HL-60/S4 (cell line): ENCODE data around the gene HTT.
"Not testable (repeated sequence)": the region's sequence is repeated elsewhere in the genome, so short reads cannot be mapped to it uniquely, and the experiment has no call there.

ENCODE experiments used
- in situ Hi-C: fragments of 300-500 bp; cut with MboI; formaldehyde crosslinking; loops from 2 replicates; pipeline ENCODE4 v1.14.3; 2022; ENCODE audit warnings: low sequenced_read_pairs

Gene HTT

DNA sequence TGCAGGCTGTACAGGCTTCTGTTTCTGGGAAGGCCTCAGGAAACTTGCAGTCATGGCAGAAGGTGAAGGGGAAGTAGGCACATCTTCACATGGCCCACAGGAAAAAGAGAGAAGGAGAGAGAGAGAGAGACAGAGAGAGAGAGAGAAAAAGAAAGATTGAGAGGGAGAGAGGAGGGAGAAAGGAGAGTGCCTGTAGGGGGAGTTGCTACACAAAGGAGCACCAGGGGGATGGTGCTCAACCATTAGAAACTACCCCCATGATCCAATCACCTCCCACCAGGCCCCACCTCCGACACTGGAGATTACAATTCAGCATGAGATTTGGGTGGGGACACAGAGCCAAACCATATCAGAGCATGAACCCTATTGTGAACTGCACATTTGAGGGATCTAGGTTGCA lies 76.8 kb downstream of the HTT start:
- in situ Hi-C loops: not testable (repeated sequence)

DNA sequence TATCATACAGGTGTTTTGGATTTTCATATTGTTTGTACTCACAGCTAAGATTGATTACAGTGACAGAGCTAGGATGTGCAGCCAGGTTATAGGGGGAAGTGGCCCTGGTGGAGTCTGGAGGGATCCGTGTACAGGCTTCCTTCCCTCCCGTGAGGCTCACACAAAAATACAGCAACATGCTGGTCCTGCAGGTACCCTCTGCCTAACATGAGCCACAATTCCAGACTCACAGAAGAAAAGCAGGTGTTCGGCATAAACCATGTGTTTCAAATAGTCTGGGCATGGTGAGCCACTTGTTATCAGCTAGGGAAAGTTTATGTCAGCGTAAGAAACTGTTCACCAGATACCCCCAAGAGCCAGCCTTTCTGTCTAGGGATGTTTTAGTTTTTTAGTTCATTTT lies 82.9 kb downstream of the HTT start:
- in situ Hi-C loops: no loop called here

DNA sequence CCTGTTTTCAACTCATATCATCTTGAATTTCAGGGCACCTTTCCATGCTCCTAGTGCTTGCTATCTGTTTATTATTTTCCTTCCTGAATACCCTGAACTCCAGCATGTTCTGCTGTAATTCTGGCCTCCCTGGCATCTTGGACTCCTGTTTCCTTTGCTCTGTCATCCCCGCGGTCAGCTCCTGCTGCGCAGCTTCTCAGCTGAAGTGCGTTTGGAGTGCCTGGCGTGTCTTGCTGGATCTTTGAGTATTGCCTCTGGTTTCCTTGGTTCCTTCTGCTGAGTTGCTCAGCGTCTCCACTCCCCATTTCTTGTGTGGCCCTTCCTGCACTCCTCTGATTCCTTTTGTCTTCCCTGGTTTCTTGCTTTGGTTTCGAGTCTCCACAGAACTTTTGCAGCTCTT lies 84.4 kb downstream of the HTT start:
- in situ Hi-C loops: no loop called here

DNA sequence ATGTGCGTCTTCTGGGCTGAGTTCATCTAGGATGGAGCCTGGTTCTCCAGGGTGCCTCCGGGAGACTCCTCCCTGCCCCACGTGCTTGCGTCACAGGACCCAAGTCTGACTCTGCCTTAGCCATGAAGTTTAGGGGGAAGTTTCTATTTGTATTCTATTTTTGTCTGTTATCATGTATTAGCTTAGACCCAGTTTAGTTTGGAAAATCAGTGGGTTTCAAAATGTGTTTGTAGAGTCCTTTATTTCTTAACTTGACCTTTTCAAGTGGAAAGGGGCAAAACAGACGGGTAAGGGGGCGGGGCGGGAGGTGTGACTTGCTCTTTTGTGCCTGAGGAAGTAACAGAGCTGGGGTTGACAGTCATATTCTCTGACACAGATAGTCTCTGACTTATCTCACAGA lies 86.0 kb downstream of the HTT start:
- in situ Hi-C loops: no loop called here

DNA sequence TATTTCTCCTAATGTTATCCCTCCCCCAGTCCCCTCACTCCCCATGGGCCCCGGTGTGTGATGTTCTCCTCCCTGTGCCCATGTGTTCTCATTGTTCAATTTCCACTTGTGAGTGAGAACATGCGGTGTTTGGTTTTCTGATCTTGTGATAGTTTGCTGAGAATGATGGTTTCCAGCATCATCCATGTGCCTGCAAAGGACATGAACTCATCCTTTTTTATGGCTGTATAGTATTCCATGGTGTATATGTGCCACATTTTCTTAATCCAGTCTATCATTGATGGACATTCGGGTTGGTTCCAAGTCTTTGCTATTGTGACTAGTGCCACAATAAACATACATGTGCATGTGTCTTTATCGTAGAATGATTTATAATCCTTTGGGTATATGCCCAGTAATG lies 86.6 kb downstream of the HTT start:
- in situ Hi-C loops: not testable (repeated sequence)

DNA sequence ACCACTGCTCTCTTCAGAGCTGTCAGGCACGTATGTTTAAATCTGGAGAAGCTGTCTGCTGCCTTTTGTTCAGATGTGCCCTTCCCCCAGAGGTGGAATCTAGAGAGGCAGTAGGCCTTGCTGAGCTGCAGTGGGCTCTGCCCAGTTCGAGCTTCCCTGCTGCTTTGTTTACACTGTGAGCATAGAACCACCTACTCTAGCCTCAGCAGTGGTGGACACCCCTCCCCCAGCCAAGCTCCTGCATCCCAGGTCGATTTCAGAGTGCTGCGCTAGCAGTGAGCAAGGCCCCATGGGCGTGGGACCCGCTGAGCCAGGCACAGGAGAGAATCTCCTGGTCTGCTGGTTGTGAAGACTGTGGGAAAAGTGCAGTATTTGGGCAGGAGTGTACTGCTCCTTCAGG lies 92.0 kb downstream of the HTT start:
- in situ Hi-C loops: not testable (repeated sequence)

DNA sequence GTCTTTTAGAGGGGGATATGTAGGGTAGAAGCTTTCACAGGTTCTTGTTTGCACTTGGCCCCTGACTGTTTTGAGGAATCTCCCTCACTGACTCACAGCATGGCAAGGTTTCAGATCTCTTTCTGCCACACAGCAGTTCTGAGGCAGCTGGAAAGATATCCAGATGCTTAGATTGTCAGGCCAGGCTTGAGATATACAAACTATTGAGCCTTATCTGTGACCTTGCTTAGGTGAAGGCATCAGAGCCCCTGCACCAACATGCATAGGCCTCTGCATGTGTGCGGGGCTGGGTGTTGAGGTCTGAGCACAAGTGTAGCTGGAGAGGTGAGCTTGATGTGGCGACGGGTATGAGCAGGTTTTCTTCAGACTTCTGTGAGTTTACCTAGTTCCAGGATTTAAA lies 93.5 kb downstream of the HTT start:
- in situ Hi-C loops: no loop called here

DNA sequence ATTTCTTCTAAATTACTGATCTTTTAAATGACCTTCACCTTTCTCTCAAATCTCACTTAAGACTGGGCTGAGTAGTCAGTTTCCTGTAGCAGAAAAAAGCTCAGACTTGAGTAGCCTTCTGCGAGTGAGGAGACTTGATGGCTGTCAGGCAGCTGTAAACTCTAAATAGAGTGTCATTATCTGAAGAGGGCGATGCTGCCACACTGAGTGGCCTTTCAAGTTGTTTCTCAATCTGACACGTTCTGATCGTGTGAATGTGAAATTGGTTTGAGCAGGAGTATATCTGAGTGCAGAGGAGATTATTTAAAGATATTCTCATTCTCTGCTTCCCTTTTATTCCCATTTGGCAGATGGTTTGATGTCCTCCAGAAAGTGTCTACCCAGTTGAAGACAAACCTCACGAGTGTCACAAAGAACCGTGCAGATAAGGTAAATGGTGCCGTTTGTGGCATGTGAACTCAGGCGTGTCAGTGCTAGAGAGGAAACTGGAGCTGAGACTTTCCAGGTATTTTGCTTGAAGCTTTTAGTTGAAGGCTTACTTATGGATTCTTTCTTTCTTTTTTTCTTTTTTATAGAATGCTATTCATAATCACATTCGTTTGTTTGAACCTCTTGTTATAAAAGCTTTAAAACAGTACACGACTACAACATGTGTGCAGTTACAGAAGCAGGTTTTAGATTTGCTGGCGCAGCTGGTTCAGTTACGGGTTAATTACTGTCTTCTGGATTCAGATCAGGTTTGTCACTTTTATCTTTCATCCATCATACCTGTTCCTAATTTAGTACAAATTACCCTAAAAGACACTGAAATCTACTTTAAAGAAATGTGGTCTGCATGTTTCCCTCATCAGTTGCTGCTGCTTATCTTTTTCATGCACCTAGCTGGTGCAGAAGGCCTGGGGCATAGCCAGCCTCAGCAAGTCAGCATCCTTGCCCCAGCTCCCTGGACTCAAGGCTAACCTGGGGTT lies 100.2 kb downstream of the HTT start:
- in situ Hi-C loops: no loop called here

DNA sequence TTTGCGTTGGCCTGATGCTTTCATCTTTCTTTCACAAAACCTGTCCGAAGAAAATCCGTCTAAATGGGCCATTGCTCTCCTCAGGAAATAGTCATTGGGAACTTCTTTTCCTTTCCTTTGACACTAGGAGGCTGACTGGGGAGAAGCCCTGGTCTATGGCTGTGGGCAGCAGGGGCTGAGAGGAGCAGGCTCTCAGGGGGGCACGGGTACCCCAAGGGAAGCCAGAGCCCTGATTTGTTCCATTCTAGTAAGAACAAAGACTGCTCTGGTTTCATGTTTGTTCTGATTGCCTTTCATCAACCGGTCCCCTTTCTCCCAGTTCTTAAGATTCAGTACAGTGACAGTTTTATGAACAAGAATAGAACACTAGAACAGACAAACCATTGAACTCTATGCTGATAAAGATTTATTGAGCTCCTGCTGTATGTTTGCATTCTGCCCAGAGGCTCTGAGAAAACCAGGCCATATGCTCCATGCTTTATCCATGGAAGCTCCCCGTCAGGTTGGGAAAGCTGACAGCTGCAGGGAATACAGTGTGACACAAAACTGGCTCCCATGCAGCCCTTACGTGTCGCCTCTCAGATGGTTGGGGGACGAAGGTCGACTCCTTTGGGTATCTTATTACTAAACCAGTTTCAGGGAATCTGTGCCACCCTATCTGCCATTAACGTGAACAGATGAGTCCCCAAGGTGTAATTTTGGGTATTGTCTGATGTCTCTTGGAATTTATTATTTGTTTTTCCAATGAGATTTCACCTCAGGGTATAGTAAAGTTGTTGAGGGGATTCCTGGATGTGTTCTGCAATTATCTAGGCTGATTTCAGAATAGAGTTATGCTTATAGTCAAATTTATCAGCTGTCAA lies 102.1 kb downstream of the HTT start:
- in situ Hi-C loops: no loop called here

DNA sequence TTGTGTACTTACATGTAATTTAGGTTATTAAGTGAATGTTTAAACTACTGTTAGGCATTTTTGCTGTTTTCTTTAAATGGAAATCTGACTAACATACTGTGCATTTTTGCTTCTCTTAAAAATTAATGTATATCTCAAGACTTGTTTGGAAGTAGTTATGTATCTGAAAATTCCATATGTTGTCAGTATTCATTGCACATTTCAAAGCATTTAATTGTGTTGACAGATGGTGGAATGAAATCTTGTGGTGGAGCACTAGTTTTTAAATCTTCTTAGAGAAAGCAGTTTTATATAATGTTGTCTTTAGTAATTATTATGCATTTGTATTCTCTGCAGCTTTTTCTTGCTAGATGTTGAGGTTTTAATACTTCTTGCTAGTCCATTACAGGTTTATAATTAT lies 102.9 kb downstream of the HTT start:
- in situ Hi-C loops: no loop called here

DNA sequence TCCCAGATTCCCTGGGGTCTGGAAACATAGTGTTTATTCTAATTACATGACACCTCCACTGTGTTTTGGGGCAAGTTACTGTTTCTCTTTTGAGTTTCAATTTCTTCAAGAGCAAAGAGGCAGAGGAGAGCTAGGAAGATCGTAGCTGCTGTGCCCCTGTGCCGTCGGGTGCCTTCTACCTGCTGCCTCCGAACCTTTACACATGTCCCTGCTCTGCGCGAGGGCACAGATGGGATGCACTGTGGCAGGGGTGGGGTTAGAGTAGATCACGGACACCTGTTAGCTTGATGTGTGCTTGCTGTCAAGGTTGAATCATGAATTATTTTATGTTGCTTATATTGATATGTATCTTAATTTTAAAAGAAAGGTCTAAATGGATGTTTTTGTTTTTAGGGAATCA lies 103.4 kb downstream of the HTT start:
- in situ Hi-C loops: no loop called here

DNA sequence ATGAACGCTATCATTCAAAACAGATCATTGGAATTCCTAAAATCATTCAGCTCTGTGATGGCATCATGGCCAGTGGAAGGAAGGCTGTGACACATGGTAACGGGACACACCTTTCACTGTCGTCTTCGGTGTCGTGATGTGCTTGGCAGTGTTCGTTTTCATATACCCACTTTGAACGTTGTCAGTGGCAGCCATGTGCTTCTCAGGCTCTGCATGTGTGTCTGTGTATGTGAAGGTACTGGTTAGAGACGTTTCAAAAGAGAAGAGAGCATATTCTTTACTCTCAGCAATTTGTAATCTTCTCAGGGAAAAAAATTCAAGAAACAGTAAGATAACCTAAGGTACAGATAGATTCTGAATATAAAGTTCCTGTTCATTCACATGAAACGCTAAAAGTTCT lies 103.9 kb downstream of the HTT start:
- in situ Hi-C loops: no loop called here

DNA sequence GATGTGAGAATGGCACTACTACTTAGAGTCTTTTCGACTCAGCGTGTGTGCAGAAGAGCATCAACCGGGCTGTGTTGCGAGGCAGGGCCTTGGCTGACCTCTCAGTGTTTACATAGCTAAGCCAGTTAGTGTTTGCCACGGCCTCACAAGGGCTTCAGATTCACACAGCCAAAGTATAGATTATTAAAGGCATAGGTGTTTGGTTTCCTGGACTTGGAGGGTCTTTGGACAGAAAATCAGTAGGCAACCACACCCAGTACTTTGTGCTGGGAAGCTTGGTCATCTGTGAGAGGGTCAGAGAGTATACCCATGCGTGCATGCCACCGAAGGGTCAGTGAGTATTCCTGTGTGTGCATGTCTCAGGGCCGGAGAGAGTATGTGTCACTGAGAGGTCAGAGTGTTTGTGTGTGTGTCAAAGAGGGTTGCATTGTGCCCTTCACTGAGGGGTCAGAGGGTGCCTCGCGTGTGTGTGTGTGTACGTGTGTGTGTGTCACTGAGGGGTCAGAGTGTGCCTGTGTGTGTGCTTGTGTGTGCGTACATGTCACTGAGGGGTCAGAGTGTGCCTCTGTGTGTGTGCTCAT lies 104.7 kb downstream of the HTT start:
- in situ Hi-C loops: no loop called here

DNA sequence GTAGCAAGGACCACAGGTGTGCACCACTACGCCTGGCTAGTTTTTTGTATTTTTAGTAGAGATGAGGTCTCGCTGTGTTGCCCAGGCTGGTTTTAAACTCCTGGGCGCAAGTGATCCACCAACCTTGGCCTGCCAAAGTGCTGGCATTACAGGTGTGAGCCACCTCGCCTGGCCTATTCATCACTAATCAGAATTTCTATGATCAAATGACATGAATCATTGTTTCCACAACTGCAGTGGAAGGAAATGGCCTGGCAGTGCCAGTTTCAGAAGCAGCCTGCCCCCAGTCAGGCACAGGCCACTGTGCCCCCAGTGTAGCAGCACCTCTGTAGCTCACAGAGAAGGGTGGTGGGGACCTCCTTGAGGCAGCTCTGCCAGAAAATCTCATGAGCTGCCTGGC lies 108.5 kb downstream of the HTT start:
- in situ Hi-C loops: no loop called here

DNA sequence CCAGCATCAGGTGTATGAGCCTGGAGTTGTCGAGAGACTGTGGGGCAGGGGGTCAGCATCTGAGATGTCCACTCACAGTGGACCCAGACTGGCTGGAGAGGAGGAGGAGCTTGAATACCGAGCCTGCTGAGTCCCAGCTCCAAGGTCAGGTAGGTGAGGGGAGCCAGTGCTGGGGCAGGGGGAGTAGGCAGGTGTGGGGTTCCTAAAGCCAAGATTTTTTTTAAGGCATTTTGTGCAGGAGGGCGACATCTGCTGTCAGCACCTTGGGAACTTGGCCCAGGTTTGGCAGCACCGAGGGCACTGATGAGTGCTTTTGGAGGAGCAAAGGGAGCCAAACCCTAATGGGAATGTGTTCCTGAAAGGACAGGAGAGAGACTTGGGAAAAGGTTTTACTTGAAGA lies 110.2 kb downstream of the HTT start:
- in situ Hi-C loops: no loop called here

DNA sequence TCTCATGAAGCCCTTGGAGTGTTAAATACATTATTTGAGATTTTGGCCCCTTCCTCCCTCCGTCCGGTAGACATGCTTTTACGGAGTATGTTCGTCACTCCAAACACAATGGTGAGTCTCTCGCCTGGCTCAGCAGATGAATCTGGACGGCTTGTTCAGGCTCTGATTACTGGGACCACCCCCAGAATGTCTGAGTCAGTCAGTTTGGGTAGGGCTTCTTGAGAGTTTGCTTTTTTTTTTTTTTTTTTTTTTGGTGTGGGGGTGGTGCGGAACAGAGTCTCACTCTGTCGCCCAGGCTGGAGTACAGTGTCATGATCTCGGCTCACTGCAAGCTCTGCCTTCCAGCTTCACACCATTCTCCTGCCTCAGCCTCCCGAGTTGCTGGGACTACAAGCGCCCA lies 112.1 kb downstream of the HTT start:
- in situ Hi-C loops: no loop called here

DNA sequence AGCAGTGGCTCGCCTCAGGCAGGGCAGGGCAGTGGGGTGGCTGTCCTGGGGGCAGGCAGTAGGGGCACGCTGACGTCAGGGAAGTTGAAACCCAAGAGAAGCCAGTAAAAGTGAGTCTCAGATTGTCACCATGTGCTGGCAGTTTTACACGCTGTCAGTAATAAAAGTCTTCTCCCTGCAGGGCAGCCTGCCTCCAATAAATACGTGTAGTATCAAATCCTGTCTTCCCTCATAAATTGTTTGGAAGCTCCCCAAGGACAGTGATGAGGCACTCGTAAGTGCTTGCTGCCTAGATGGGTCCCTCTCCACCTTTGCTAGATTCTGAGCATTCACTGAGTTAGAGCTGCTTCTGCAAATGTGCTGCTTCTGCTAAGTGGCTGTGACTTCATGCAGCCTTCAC lies 113.6 kb downstream of the HTT start:
- in situ Hi-C loops: no loop called here

DNA sequence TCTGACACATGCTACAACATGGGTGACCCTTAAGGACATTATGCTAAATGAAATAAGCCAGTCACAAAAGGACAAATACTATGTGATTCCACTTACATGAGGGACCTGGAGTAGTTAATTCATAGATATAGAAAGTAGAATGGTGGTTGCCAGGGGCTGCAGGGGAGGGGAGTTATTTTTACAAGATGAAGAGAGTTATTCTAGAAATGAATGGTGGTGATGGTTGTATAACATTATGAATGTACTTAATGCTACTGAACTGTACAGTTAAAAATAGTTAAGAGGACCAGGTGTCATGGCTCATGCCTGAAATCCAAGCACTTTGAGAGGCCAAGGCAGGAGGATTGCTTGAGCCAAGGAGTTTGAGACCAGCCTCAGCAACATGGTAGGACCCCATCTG lies 115.0 kb downstream of the HTT start:
- in situ Hi-C loops: no loop called here

DNA sequence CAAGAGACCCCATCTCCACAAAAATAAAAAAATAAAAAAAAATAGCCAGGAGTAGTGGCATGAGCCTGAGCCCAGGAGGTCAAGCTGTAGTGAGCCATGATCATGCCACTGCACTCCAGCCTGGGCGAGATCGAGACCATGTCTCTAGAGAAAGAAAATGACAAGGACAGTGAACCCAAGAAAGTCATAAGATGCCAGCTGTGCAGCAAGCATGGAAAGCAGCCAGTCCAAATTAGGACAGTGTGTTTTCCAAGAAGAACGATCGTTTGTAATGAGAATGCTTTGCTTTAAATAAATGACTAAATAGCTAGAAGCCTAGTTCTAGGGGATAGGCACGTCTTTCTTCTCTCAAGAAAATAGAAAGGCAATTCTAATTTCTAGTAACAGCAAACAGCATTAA lies 116.1 kb downstream of the HTT start:
- in situ Hi-C loops: no loop called here

DNA sequence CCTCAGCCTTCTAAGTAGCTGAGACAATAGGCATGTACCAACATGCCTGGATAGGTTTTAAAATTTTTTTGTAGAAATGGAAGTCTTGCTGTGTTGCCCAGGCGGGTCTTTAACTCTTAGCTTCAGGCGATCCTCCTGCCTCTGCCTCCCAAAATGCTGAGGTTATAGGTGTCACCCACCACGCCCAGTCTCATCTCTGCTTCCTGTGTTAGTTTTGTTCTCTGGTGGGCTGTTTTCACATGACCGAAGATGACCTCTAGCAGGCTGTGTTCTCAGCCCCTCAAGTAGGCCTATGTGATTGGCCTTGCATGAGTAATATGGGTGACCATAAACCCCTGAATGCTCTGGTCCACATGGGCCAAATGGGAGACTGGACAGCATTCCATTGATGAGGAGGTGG lies 117.7 kb downstream of the HTT start:
- in situ Hi-C loops: no loop called here

DNA sequence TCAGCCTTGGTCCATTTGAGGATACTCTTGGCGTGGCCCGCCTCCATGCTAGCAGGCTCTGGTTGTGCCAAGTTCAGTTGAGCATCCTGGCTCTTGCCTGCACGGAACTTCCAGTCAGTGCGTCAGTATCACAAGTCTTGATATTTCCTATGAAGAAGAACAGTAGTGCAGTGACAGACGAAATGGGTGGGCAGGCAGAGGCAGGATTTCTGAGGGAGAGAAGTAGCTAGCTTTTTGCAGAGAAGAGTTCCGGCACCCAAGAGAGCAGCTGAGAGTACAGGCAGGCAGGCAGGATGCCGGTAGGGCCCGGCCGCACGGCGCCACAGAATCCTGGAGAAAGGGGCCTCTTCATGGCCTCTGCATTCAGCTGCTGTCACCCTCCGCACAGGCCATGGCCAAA lies 118.3 kb downstream of the HTT start:
- in situ Hi-C loops: no loop called here
